Ascending aorta (tissue), 2 donors: ENCODE results near the gene ITM2B. TPM values are rescaled to one million over a fixed set of nuclear protein-coding genes. Genes with fewer than 3 reads are reported as not detected.
A peak's percentile ranks its signal among the peaks of the same experiment; 100 is the strongest.

ENCODE experiments used
- DNase-seq, 2 donors: peaks; one replicate each; pipeline ENCODE4 v3.0.0-alpha.2; 2019; ENCODE audit warnings: low spot score in 2 of 2
- H3K27ac ChIP-seq, 2 donors: fragments of 200-600 bp; sonication (generic); one replicate each; pipeline ENCODE4 v1.5.1; 2016 to 2017; ENCODE audit warnings: mild to moderate bottlenecking in 1 of 2
- H3K27me3 ChIP-seq: fragments of 200-600 bp; sonication (generic); one replicate; pipeline ENCODE4 v1.5.1; 2017
- H3K36me3 ChIP-seq, 2 donors: fragments of 200-600 bp; sonication (generic); one replicate each; pipeline ENCODE4 v1.5.1; 2016
- H3K4me1 ChIP-seq, 2 donors: fragments of 200-600 bp; sonication (generic); one replicate each; pipeline ENCODE4 v1.5.1; 2016 to 2017; ENCODE audit warnings: mild to moderate bottlenecking in 1 of 2
- H3K4me3 ChIP-seq, 2 donors: fragments of 200-600 bp; sonication (generic); one replicate each; pipeline ENCODE4 v1.5.1; 2016 to 2017; ENCODE audit warnings: mild to moderate bottlenecking in 1 of 2
- H3K9me3 ChIP-seq, 2 donors: fragments of 200-600 bp; sonication (generic); one replicate each; pipeline ENCODE4 v1.5.1; 2016
- CTCF ChIP-seq, 3 experiments: fragments of 200-600 bp in 2 of 3; fragments of 450-650 bp in 1 of 3; sonication (generic) in 2 of 3; IDR thresholded peaks; one replicate each; pipeline ENCODE4 v1.5.1; 2016 to 2019; ENCODE audit warnings: antibody characterized with exemption in 3 of 3, mild to moderate bottlenecking in 1 of 3, moderate library complexity in 1 of 3
- intact Hi-C: fragments of 100-400 bp; cut with DNase I; formaldehyde crosslinking; loops from one replicate; pipeline ENCODE4 v1.15.1; 2023
- total RNA-seq: library from RNA; depleted of rRNA; stranded (reverse); fragments of >200 nt; gene quantifications from one replicate; pipeline ENCODE4 v1.1.0, GENCODE V29; 2016

The ITM2B gene
- total RNA-seq, 1 donor from 2014 or later = 345 TPM

GRCh38 chr13:48249018-48249417 lies 16.0 kb downstream of the ITM2B start:
- Histone ChIP-seq H3K36me3 (peaks cover 0 to 4% of the 10 kb centered on the region in 2 donors), H3K4me1 (peaks cover 0 to 29% of the 10 kb centered on the region in 2 donors), H3K4me3 (no peak overlapping the region), H3K27ac (peak overlapping the region in 1 of 2 donors; percentile 21), H3K27me3 (no peaks in the 10 kb centered on the region), H3K9me3 (no peaks in the 10 kb centered on the region)
- no peak for DNase-seq
- no peak for TF ChIP-seq CTCF (IDR thresholded peaks at IDR 0.05)
- intact Hi-C loops = no loop called here

- DNase-seq = no peak
- H3K9me3 ChIP-seq = no peaks in the 10 kb centered on the region
- no peak overlapping the region for H3K4me3 ChIP-seq
- H3K27ac ChIP-seq = peak overlapping the region in 1 of 2 donors; percentile 14
- intact Hi-C loops = no loop called here
- H3K4me1 ChIP-seq = peaks cover 0 to 20% of the 10 kb centered on the region in 2 donors
- no peaks in the 10 kb centered on the region for H3K27me3 ChIP-seq
- no peak for TF ChIP-seq CTCF (IDR thresholded peaks at IDR 0.05)
- peaks cover 20 to 30% of the 10 kb centered on the region in 2 donors for H3K36me3 ChIP-seq
Measured at GRCh38 chr13:48251611-48252081, 18.6 kb downstream of the ITM2B start.

GRCh38 chr13:48252176-48252575 lies 19.2 kb downstream of the ITM2B start:
- no peak for TF ChIP-seq CTCF (IDR thresholded peaks at IDR 0.05)
- peaks cover 0 to 20% of the 10 kb centered on the region in 2 donors for H3K4me1 ChIP-seq
- H3K9me3 ChIP-seq = no peaks in the 10 kb centered on the region
- no peak for DNase-seq
- H3K27me3 ChIP-seq = no peaks in the 10 kb centered on the region
- H3K4me3 ChIP-seq = no peak overlapping the region
- peaks cover 22 to 36% of the 10 kb centered on the region in 2 donors for H3K36me3 ChIP-seq
- H3K27ac ChIP-seq = no peak overlapping the region
- intact Hi-C loops = no loop called here

- TF ChIP-seq CTCF (IDR thresholded peaks at IDR 0.05) = no peak
- Histone ChIP-seq H3K4me3 (no peak overlapping the region), H3K4me1 (peaks cover 0 to 18% of the 10 kb centered on the region in 2 donors), H3K36me3 (peaks cover 25 to 53% of the 10 kb centered on the region in 2 donors), H3K27ac (no peak overlapping the region), H3K27me3 (no peaks in the 10 kb centered on the region), H3K9me3 (no peaks in the 10 kb centered on the region)
- intact Hi-C loops = no loop called here
- DNase-seq = no peak
Measured at GRCh38 chr13:48253849-48254248, 20.8 kb downstream of the ITM2B start.

- Histone ChIP-seq H3K27ac (no peak overlapping the region), H3K36me3 (peaks cover 36 to 65% of the 10 kb centered on the region in 2 donors), H3K4me3 (no peak overlapping the region), H3K9me3 (no peaks in the 10 kb centered on the region), H3K4me1 (peaks cover 0 to 12% of the 10 kb centered on the region in 2 donors), H3K27me3 (no peaks in the 10 kb centered on the region)
- DNase-seq = no peak
- intact Hi-C loops = no loop called here
- TF ChIP-seq CTCF (IDR thresholded peaks at IDR 0.05) = no peak
Measured at GRCh38 chr13:48255090-48255489, 22.1 kb downstream of the ITM2B start.

GRCh38 chr13:48255954-48256353 lies 22.9 kb downstream of the ITM2B start:
- TF ChIP-seq CTCF (IDR thresholded peaks at IDR 0.05) = no peak
- H3K4me3 ChIP-seq = no peak overlapping the region
- H3K27me3 ChIP-seq = no peaks in the 10 kb centered on the region
- H3K36me3 ChIP-seq = peaks cover 40 to 70% of the 10 kb centered on the region in 2 donors
- H3K27ac ChIP-seq = no peak overlapping the region
- no peaks in the 10 kb centered on the region for H3K9me3 ChIP-seq
- intact Hi-C loops = no loop called here
- DNase-seq = no peak
- peaks cover 0 to 12% of the 10 kb centered on the region in 2 donors for H3K4me1 ChIP-seq
